ENCODE measurements around the gene H1-8.

DNA sequence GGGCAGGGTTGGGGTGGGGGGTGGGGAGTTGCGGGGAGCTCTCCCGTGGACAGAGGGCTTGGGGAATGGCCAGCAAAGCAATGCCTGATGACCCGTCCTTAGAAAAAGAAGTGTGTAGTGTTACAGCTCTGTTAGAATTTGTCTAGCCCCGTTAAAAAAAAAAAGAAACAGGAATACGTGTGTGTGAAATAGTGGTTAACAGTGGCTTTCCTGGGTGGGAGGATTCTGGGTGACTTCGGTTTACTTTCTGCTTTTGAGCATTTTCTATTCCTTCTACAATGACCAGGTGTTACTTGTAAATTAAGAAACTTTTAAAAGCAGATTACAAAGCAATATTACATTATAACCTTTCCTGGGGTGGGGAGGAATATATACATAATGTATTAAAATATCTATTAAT is 25.0 kb downstream of the H1-8 start:
- TF ChIP-seq, protein P1, sequence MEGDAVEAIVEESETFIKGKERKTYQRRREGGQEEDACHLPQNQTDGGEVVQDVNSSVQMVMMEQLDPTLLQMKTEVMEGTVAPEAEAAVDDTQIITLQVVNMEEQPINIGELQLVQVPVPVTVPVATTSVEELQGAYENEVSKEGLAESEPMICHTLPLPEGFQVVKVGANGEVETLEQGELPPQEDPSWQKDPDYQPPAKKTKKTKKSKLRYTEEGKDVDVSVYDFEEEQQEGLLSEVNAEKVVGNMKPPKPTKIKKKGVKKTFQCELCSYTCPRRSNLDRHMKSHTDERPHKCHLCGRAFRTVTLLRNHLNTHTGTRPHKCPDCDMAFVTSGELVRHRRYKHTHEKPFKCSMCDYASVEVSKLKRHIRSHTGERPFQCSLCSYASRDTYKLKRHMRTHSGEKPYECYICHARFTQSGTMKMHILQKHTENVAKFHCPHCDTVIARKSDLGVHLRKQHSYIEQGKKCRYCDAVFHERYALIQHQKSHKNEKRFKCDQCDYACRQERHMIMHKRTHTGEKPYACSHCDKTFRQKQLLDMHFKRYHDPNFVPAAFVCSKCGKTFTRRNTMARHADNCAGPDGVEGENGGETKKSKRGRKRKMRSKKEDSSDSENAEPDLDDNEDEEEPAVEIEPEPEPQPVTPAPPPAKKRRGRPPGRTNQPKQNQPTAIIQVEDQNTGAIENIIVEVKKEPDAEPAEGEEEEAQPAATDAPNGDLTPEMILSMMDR (IDR thresholded peaks at IDR 0.05), result no peak
- no peak for TF ChIP-seq POLR2A (IDR thresholded peaks at IDR 0.05)
